ENCODE measurements around the gene TLR5. TPM values are rescaled to one million over a fixed set of nuclear protein-coding genes. Genes with fewer than 3 reads are reported as not detected.
A peak's percentile ranks its signal among the peaks of the same experiment; 100 is the strongest.
"Not testable (repeated sequence)": the region's sequence is repeated elsewhere in the genome, so short reads cannot be mapped to it uniquely, and the experiment has no call there.

TLR5 gene
- total RNA-seq, 6 experiments from 2014 or later = 0.84 to 3.3 (median 2.5) TPM

DNA sequence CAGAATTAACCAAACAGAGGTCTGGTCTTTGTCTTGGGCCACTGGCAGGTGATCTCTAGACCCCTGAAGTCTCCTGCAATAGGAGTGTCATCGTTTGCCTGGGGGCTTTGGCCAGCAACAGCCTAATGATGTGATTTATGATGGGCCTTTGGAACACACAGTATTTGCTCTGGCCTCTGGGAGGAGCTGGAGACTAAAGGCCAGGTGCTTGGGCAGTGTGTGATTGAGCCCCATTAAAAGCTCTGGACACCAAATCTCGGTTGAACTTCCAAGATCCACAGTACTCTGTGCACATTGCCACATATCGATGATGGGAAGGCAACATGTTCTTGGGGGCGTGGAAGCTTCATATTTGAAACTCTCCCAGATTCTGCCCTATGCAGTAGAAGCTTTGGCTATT is 32.0 kb upstream of the TLR5 start:
- peaks cover 0 to 43% (median 20%) of the 10 kb centered on the region in 4 donors for H3K4me1 ChIP-seq
- 10% methylated on average over 1 of the region's 4 CpGs for WGBS (ENCODE audit: insufficient coverage, low coverage, low lambda C conversion rate, missing lambda C conversion rate)
- H3K4me3 ChIP-seq = no peak overlapping the region
- H3K27me3 ChIP-seq = no peaks in the 10 kb centered on the region
- ATAC-seq (peak; percentile 86 to 95 (median 89)), DNase-seq (peak in 2 of 3 donors; percentile 65 to 69)
- H3K9me3 ChIP-seq = no peaks in the 10 kb centered on the region
- intact Hi-C loops (cut with DNase I) = no loop called here
- no peak for TF ChIP-seq POLR2A (IDR thresholded peaks at IDR 0.05)
- TF ChIP-seq, protein P1, sequence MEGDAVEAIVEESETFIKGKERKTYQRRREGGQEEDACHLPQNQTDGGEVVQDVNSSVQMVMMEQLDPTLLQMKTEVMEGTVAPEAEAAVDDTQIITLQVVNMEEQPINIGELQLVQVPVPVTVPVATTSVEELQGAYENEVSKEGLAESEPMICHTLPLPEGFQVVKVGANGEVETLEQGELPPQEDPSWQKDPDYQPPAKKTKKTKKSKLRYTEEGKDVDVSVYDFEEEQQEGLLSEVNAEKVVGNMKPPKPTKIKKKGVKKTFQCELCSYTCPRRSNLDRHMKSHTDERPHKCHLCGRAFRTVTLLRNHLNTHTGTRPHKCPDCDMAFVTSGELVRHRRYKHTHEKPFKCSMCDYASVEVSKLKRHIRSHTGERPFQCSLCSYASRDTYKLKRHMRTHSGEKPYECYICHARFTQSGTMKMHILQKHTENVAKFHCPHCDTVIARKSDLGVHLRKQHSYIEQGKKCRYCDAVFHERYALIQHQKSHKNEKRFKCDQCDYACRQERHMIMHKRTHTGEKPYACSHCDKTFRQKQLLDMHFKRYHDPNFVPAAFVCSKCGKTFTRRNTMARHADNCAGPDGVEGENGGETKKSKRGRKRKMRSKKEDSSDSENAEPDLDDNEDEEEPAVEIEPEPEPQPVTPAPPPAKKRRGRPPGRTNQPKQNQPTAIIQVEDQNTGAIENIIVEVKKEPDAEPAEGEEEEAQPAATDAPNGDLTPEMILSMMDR (IDR thresholded peaks at IDR 0.05) = peak; percentile 55 to 68 (median 66)
- H3K36me3 ChIP-seq = no peaks in the 10 kb centered on the region
- peak overlapping the region; percentile 40 to 73 (median 57) for H3K27ac ChIP-seq

DNA sequence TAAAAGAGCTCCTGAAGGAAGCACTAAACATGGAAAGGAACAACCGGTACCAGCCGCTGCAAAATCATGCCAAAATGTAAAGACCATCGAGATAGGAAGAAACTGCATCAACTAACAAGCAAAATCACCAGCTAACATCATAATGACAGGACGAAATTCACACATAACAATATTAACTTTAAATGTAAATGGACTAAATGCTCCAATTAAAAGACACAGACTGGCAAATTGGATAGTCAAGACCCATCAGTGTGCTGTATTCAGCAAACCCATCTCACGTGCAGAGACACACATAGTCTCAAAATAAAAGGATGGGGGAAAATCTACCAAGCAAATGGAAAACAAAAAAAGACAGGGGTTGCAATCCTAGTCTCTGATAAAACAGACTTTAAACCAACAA is 26.4 kb upstream of the TLR5 start:
- 77% methylated on average over 3 of the region's 5 CpGs for WGBS (ENCODE audit: insufficient coverage, low coverage, low lambda C conversion rate, missing lambda C conversion rate)
- H3K4me1 ChIP-seq; intact Hi-C loops (cut with DNase I); H3K36me3 ChIP-seq; ATAC-seq; H3K27ac ChIP-seq; H3K9me3 ChIP-seq; DNase-seq; H3K27me3 ChIP-seq; H3K4me3 ChIP-seq: not testable (repeated sequence)

DNA sequence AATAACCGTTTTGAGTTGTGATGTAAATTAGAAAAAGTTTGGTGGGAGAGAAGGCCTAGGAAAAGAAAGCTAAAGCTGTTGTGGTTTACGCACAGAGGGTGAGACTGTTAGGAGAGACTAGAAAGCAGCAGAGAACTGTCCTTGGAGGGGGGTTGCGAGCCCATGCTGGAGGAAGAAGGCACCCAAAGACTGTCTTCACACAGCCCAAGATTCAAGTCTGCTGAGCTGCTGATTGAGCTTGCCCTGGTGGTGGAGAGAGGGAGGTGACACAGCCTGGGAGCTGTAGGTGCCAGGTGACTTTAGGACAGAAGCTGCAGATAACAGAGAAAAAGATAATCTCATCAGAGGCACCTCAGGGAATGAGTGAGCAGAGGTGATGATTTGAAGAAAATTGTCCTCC is 18.3 kb upstream of the TLR5 start:
- intact Hi-C loops (cut with DNase I) = no loop called here
- no peak overlapping the region for H3K4me3 ChIP-seq
- H3K27ac ChIP-seq = no peak overlapping the region
- no peaks in the 10 kb centered on the region for H3K9me3 ChIP-seq
- no peaks in the 10 kb centered on the region for H3K27me3 ChIP-seq
- ATAC-seq (no peak), DNase-seq (no peak)
- H3K4me1 ChIP-seq = no peaks in the 10 kb centered on the region
- 83% methylated on average over 3 of the region's 3 CpGs for WGBS (ENCODE audit: insufficient coverage, low coverage, low lambda C conversion rate, missing lambda C conversion rate)
- no peak for TF ChIP-seq POLR2A (IDR thresholded peaks at IDR 0.05)
- TF ChIP-seq, protein P1 (IDR thresholded peaks at IDR 0.05) = no peak
- no peaks in the 10 kb centered on the region for H3K36me3 ChIP-seq

DNA sequence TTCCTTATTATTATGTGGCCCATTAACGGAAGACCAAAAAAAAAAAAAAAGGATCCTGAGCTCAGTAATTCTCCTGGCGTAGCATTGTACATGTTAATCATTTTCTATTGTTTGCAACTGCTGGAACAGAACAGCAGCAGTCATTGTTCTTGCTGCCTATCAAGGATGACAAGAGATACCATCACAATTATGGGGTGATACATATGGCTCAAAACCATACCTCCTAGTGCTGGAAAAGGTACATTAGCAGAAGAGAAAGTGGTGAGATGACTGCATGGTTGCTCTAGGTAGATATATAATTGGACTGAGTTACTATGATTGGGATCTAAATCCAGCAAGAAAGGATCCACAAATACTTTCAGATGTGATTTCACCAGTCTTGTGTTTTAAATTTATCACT is 13.3 kb upstream of the TLR5 start:
- 85% methylated on average over 2 of the region's 2 CpGs for WGBS (ENCODE audit: insufficient coverage, low coverage, low lambda C conversion rate, missing lambda C conversion rate)
- no peak overlapping the region for H3K4me3 ChIP-seq
- DNase-seq = no peak
- no peaks in the 10 kb centered on the region for H3K9me3 ChIP-seq
- no peaks in the 10 kb centered on the region for H3K36me3 ChIP-seq
- no peak overlapping the region for H3K27ac ChIP-seq
- no peak for ATAC-seq
- intact Hi-C loops (cut with DNase I) = no loop called here
- H3K4me1 ChIP-seq = no peaks in the 10 kb centered on the region
- TF ChIP-seq POLR2A (IDR thresholded peaks at IDR 0.05) = no peak
- TF ChIP-seq, protein P1 (IDR thresholded peaks at IDR 0.05) = no peak
- no peaks in the 10 kb centered on the region for H3K27me3 ChIP-seq

DNA sequence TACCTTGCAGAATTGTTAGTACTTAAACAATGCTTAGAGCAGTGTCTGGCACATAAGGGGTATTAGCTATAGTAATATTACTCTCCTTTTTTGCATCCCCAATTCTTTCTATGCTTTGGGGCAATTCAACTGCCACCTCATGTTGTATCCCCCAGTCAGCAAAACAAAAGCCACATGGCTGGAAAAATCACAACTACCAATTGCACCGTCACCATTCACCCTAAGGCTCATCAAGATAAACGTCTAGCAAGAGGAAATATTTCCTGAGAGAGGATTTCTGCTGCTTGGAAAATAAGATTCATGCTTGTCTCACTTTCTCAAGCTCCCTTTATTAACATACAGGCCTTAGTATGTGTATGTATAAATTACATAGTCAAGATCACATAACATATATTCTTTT is 12.1 kb upstream of the TLR5 start:
- no peaks in the 10 kb centered on the region for H3K27me3 ChIP-seq
- intact Hi-C loops (cut with DNase I) = no loop called here
- ATAC-seq (no peak), DNase-seq (no peak)
- H3K4me1 ChIP-seq = no peaks in the 10 kb centered on the region
- H3K27ac ChIP-seq = no peak overlapping the region
- TF ChIP-seq POLR2A (IDR thresholded peaks at IDR 0.05) = no peak
- TF ChIP-seq, protein P1 (IDR thresholded peaks at IDR 0.05) = no peak
- no peaks in the 10 kb centered on the region for H3K36me3 ChIP-seq
- no peaks in the 10 kb centered on the region for H3K9me3 ChIP-seq
- 72% methylated on average over 2 of the region's 2 CpGs for WGBS (ENCODE audit: insufficient coverage, low coverage, low lambda C conversion rate, missing lambda C conversion rate)
- no peak overlapping the region for H3K4me3 ChIP-seq
